OCI-LY1 (cell line): Measurements from ENCODE around the gene S100A8.

Experiments used
- CTCF ChIP-seq: fragments of 200-600 bp; sonication (generic), shearing (Covaris generic); IDR thresholded peaks from 2 replicates; pipeline ENCODE4 v1.5.1; 2017; ENCODE audit warnings: mild to moderate bottlenecking, antibody characterized with exemption, low read length, moderate library complexity, mixed read lengths
- EZH2 ChIP-seq: fragments of 200-600 bp; sonication (generic), shearing (Covaris generic); IDR thresholded peaks from 2 replicates; pipeline ENCODE4 v1.8.0; 2017; ENCODE audit warnings: borderline replicate concordance, mixed run types, mild to moderate bottlenecking, antibody characterized with exemption, low read length, moderate library complexity, mixed read lengths

GRCh38 chr1:153390938-153391710, at the start of gene S100A8:
- TF ChIP-seq CTCF (no peak), EZH2 (no peak)
